GM23338 (cell line): ENCODE data around the gene SYNDIG1L. TPM values are rescaled to one million over a fixed set of nuclear protein-coding genes. Genes with fewer than 3 reads are reported as not detected.
A peak's percentile ranks its signal among the peaks of the same experiment; 100 is the strongest.

ENCODE experiments used
- ATAC-seq: fragments of 200-7000 bp; cut with Tn5 transposase; 3 replicates; pipeline ENCODE4 v1.9.1; 2020
- DNase-seq: peaks from one replicate; pipeline ENCODE4 v3.0.0-alpha.2; 2015; ENCODE audit warnings: low spot score
- H2AFZ ChIP-seq: fragments of 200-600 bp; sonication (generic); 2 replicates; pipeline ENCODE4 v1.8.0; 2016; ENCODE audit warnings: antibody characterized with exemption, mild to moderate bottlenecking, moderate library complexity
- H3F3A ChIP-seq: fragments of 200-600 bp; sonication (generic); replicated peaks from 2 replicates; pipeline ENCODE4 v1.8.0; 2017; ENCODE audit warnings: antibody characterized with exemption, mixed run types, low read depth
- H3K27ac ChIP-seq: fragments of 200-600 bp; sonication (generic); 2 replicates; pipeline ENCODE4 v1.6.1; 2016; ENCODE audit warnings: low read depth
- H3K27me3 ChIP-seq: fragments of 200-600 bp; sonication (generic); 2 replicates; pipeline ENCODE4 v1.8.0; 2016; ENCODE audit warnings: mild to moderate bottlenecking, mixed run types, moderate library complexity; ENCODE audit not compliant: insufficient read depth
- H3K36me3 ChIP-seq: fragments of 200-600 bp; sonication (generic); 2 replicates; pipeline ENCODE4 v1.8.0; 2016; ENCODE audit warnings: mild to moderate bottlenecking; ENCODE audit not compliant: insufficient read depth
- H3K4me1 ChIP-seq: fragments of 200-600 bp; sonication (generic); 2 replicates; pipeline ENCODE4 v1.8.0; 2016; ENCODE audit warnings: mild to moderate bottlenecking, moderate library complexity; ENCODE audit not compliant: insufficient read depth
- H3K4me2 ChIP-seq: fragments of 200-600 bp; sonication (generic); 2 replicates; pipeline ENCODE4 v1.7.1; 2017; ENCODE audit warnings: mixed run types
- H3K4me3 ChIP-seq: fragments of 200-600 bp; sonication (generic); 2 replicates; pipeline ENCODE4 v1.6.1; 2016; ENCODE audit warnings: mixed run types
- H3K79me2 ChIP-seq: fragments of 200-600 bp; sonication (generic); replicated peaks from 2 replicates; pipeline ENCODE4 v1.8.0; 2017; ENCODE audit warnings: mild to moderate bottlenecking; ENCODE audit not compliant: insufficient read depth
- H3K9me2 ChIP-seq: fragments of 200-600 bp; sonication (generic); 2 replicates; pipeline ENCODE4 v1.8.0; 2017; ENCODE audit not compliant: insufficient read depth
- H4K20me1 ChIP-seq: fragments of 200-600 bp; sonication (generic); replicated peaks from 2 replicates; pipeline ENCODE4 v1.8.0; 2017; ENCODE audit warnings: mild to moderate bottlenecking; ENCODE audit not compliant: insufficient read depth
- H3K27ac Mint-ChIP-seq: 2 replicates; pipeline ENCODE4 v1.8.0; 2020; ENCODE audit warnings: inconsistent platforms, mild to moderate bottlenecking, moderate library complexity, mixed read lengths
- H3K27me3 Mint-ChIP-seq: 3 replicates; pipeline ENCODE4 v1.8.0; 2022; ENCODE audit warnings: low read depth, mild to moderate bottlenecking, moderate library complexity, mixed read lengths, inconsistent platforms; ENCODE audit not compliant: insufficient read depth, poor library complexity
- H3K36me3 Mint-ChIP-seq: 3 replicates; pipeline ENCODE4 v1.8.0; 2021; ENCODE audit warnings: low read depth, mild to moderate bottlenecking, inconsistent platforms, moderate library complexity, mixed read lengths
- H3K4me1 Mint-ChIP-seq: 3 replicates; pipeline ENCODE4 v1.8.0; 2020; ENCODE audit warnings: mild to moderate bottlenecking, inconsistent platforms, mixed read lengths
- H3K4me3 Mint-ChIP-seq: 3 replicates; pipeline ENCODE4 v1.8.0; 2021; ENCODE audit warnings: moderate library complexity, mild to moderate bottlenecking, inconsistent platforms, mixed read lengths
- H3K9me3 Mint-ChIP-seq: 3 replicates; pipeline ENCODE4 v1.8.0; 2020; ENCODE audit warnings: moderate library complexity, mild to moderate bottlenecking, inconsistent platforms, mixed read lengths
- CTCF ChIP-seq, 2 experiments: fragments of 200-600 bp in 1 of 2; sonication (generic) in 1 of 2; conservative IDR thresholded peaks; 2 replicates each; pipeline versions ENCODE4 v1.5.1 to v1.6.1; 2016 to 2017; ENCODE audit warnings: antibody characterized with exemption in 2 of 2, low read depth in 2 of 2, mild to moderate bottlenecking in 2 of 2, moderate library complexity in 1 of 2
- ETS1 ChIP-seq: IDR thresholded peaks from 2 replicates; pipeline ENCODE4 v1.6.1; 2016; ENCODE audit warnings: antibody characterized with exemption
- EZH2 ChIP-seq: fragments of 200-600 bp; sonication (generic); IDR thresholded peaks from one replicate; pipeline ENCODE4 v1.8.0; 2017; ENCODE audit warnings: antibody characterized with exemption, mild to moderate bottlenecking, low read depth; ENCODE audit not compliant: unreplicated experiment
- EZH2phosphoT487 ChIP-seq: fragments of 200-600 bp; sonication (generic); IDR thresholded peaks from one replicate; pipeline ENCODE4 v1.8.1; 2018; ENCODE audit warnings: antibody characterized with exemption; ENCODE audit not compliant: unreplicated experiment
- POLR2AphosphoS5 ChIP-seq: IDR thresholded peaks from 2 replicates; pipeline ENCODE4 v1.6.1; 2016; ENCODE audit warnings: antibody characterized with exemption, low read depth
- REST ChIP-seq: IDR thresholded peaks from one replicate; pipeline ENCODE4 v1.6.1; 2018; ENCODE audit warnings: antibody characterized with exemption; ENCODE audit not compliant: unreplicated experiment
- STAT1 ChIP-seq: IDR thresholded peaks from one replicate; pipeline ENCODE4 v1.6.1; 2016; ENCODE audit warnings: antibody characterized with exemption; ENCODE audit not compliant: unreplicated experiment
- ZNF114 ChIP-seq: fragments of 250-450 bp; sonication (Bioruptor Pico); IDR thresholded peaks from 2 replicates; pipeline ENCODE4 v1.5.0; 2020; ENCODE audit warnings: mild to moderate bottlenecking, moderate library complexity
- ZNF462 ChIP-seq: fragments of 250-450 bp; sonication (Bioruptor Pico); IDR thresholded peaks from 2 replicates; pipeline ENCODE4 v1.5.0; 2020; ENCODE audit warnings: mild to moderate bottlenecking, moderate library complexity
- polyA plus RNA-seq: library from polyadenylated mRNA; unstranded; fragments of >200 nt; fragmentation: Nextera tagmentation; extraction: Ambion mirVana; gene quantifications from 2 replicates; pipeline ENCODE4 v1.2.1, GENCODE V29; 2016
- total RNA-seq: library from RNA; depleted of rRNA; stranded (reverse); fragments of >200 nt; shearing (Covaris generic); gene quantifications from 2 replicates; pipeline ENCODE4 v1.2.3, GENCODE V29; 2014

SYNDIG1L gene
- total and polyA plus RNA-seq, 2 experiments from 2014 or later: 0.65 to 2.1 TPM

- Histone ChIP-seq H3K4me2 (peak overlapping the region; percentile 13; the same call in 1 of the 2 replicates), H3F3A (peaks cover 23% of the 10 kb centered on the region), H3K27me3 (peaks cover 12% of the 10 kb centered on the region), H3K36me3 (no peaks in the 10 kb centered on the region), H2AFZ (no peak overlapping the region), H3K9me2 (0 out of 2 replicates have a peak, but pooled peaks cover 3% of the 10 kb centered on the region), H4K20me1 (no peaks in the 10 kb centered on the region), H3K4me1 (peaks cover 46% of the 10 kb centered on the region), H3K79me2 (no peaks in the 10 kb centered on the region), H3K4me3 (no peak overlapping the region), H3K27ac (no peak overlapping the region)
- H3K36me3 Mint-ChIP-seq: no peaks in the 10 kb centered on the region
- H3K27ac Mint-ChIP-seq: no peak overlapping the region
- H3K27me3 Mint-ChIP-seq: peaks cover 17% of the 10 kb centered on the region
- H3K4me3 Mint-ChIP-seq: no peak overlapping the region; the same call in 2 of the 3 replicates
- peaks cover 77% of the 10 kb centered on the region for H3K4me1 Mint-ChIP-seq
- ATAC-seq: no peak
- no peaks in the 10 kb centered on the region for H3K9me3 Mint-ChIP-seq
- no peak for DNase-seq
- TF ChIP-seq ZNF462 (CRISPR knock-in tag): no peak
- TF ChIP-seq REST: no peak
- no peak for TF ChIP-seq STAT1
- no peak for TF ChIP-seq ZNF114 (CRISPR knock-in tag)
- no peak for TF ChIP-seq EZH2
- no peak for TF ChIP-seq EZH2phosphoT487
- no peak for TF ChIP-seq POLR2AphosphoS5
- no peak for TF ChIP-seq ETS1
- TF ChIP-seq CTCF (conservative IDR thresholded peaks at IDR 0.05; ENCODE audit: low read depth in 2 of 2): no peak
Measured at GRCh38 chr14:74427651-74428050, 1.6 kb upstream of the SYNDIG1L start.
